Activated CD4-positive, alpha-beta T cell treated with anti-CD3 and anti-CD28 coated beads, Interleukin-2, amount 50 U/mL, for 4 hours (primary cell): ENCODE measurements around the gene FER.
"Not testable (repeated sequence)": the region's sequence is repeated elsewhere in the genome, so short reads cannot be mapped to it uniquely, and the experiment has no call there.

Experiments used
- DNase-seq, 2 experiments: peaks; one replicate each; pipeline ENCODE4 v3.0.0-alpha.2; 2020

FER gene

GRCh38 chr5:108748401-108749127, 867 bp downstream of the FER start:
- peak; percentile 96 to 97 for DNase-seq

- peak in 1 of 2 experiments; percentile 41 for DNase-seq
Measured at GRCh38 chr5:108749128-108749861, 1.6 kb downstream of the FER start.

GRCh38 chr5:108753331-108753730, 5.6 kb downstream of the FER start:
- no peak for DNase-seq

GRCh38 chr5:108753877-108754276, 6.2 kb downstream of the FER start:
- no peak for DNase-seq

GRCh38 chr5:108760512-108760911, 12.8 kb downstream of the FER start:
- DNase-seq, result no peak

GRCh38 chr5:108762660-108763059, 15.0 kb downstream of the FER start:
- no peak for DNase-seq

GRCh38 chr5:108763222-108763916, 15.7 kb downstream of the FER start:
- no peak for DNase-seq

GRCh38 chr5:108765647-108766046, 17.9 kb downstream of the FER start:
- no peak for DNase-seq

- not testable (repeated sequence) for DNase-seq
Measured at GRCh38 chr5:108766916-108767315, 19.2 kb downstream of the FER start.

- no peak for DNase-seq
Measured at GRCh38 chr5:108769352-108769751, 21.7 kb downstream of the FER start.

- DNase-seq, result no peak
Measured at GRCh38 chr5:108772626-108773025, 24.9 kb downstream of the FER start.

- no peak for DNase-seq
Measured at GRCh38 chr5:108773330-108773729, 25.6 kb downstream of the FER start.

GRCh38 chr5:108774079-108774478, 26.4 kb downstream of the FER start:
- DNase-seq, result not testable (repeated sequence)

- DNase-seq, result not testable (repeated sequence)
Measured at GRCh38 chr5:108777582-108777981, 29.9 kb downstream of the FER start.

- DNase-seq, result not testable (repeated sequence)
Measured at GRCh38 chr5:108784577-108784976, 36.9 kb downstream of the FER start.

GRCh38 chr5:108786806-108787483, 39.2 kb downstream of the FER start:
- DNase-seq, result no peak

- DNase-seq, result no peak
Measured at GRCh38 chr5:108788142-108788541, 40.4 kb downstream of the FER start.

GRCh38 chr5:108793207-108793606, 45.5 kb downstream of the FER start:
- no peak for DNase-seq

- DNase-seq, result not testable (repeated sequence)
Measured at GRCh38 chr5:108794349-108794748, 46.7 kb downstream of the FER start.

GRCh38 chr5:108797396-108797795, 49.7 kb downstream of the FER start:
- no peak for DNase-seq

- no peak for DNase-seq
Measured at GRCh38 chr5:108797986-108798385, 50.3 kb downstream of the FER start.

GRCh38 chr5:108798513-108799265, 51.0 kb downstream of the FER start:
- no peak for DNase-seq
